AG04449 (cell line): ENCODE measurements around the gene EEF1AKMT3.

Experiments used
- CTCF ChIA-PET: fragments of 350-600 bp; formaldehyde crosslinking; extraction: SDS; loops from one replicate; lab custom pipeline; 2021; ENCODE audit warnings: antibody characterized with exemption; lab: Yijun Ruan, JAX
- POLR2A ChIA-PET: fragments of 400-600, 350-600 bp; formaldehyde crosslinking; extraction: SDS; loops from one replicate; lab custom pipeline; 2020; ENCODE audit warnings: antibody characterized with exemption, inconsistent platforms; lab: Yijun Ruan, JAX
- DNase-seq: peaks from one replicate; pipeline ENCODE4 v3.0.0-alpha.2; 2010; ENCODE audit warnings: low read depth, low spot score
- H3K4me3 ChIP-seq: 2 replicates; pipeline ENCODE4 v1.5.1; 2011; ENCODE audit warnings: low read depth, mild to moderate bottlenecking, control low read depth, low read length
- CTCF ChIP-seq: IDR thresholded peaks from one replicate; pipeline ENCODE4 v1.5.1; 2011; ENCODE audit warnings: mild to moderate bottlenecking, moderate library complexity, low read length, control low read depth, inconsistent platforms; ENCODE audit not compliant: insufficient read depth; ENCODE audit errors: missing control alignments

Gene EEF1AKMT3

DNA sequence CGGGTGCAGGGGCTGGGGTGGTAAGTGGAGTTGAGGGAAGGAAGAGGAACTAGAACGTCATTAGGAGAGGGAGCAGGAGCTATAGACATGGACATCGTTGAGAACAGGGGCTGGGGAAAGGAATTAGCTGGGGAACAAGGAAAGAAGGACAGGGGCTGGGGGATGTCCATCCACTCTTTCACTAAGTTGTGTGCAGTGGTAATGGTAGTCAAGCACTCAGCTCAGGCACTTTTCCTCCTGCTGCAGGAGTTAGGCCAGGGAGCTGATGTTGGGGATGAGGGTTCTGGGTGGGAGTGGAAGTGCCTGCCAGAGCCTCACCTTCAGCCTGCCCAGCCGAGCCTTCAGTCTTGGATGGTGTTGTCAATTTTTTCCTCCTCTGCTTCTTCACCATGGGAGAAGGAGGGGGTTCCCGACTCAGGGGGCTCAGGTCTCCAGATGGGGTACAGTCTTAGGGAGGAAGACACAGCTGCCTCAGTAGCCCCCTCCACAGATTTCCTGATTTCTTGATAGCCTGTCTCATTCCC lies 43.0 kb upstream of the EEF1AKMT3 start:
- TF ChIP-seq CTCF, result no peak
- CTCF ChIA-PET, result interaction anchor here (1.3 kb wide), 1 partner anchor 15 kb away, joined by 3 read pairs; no protein-coding TSS in a partner anchor
- H3K4me3 ChIP-seq, result no peak overlapping the region
- POLR2A ChIA-PET, result no interaction called here
- DNase-seq, result no peak

DNA sequence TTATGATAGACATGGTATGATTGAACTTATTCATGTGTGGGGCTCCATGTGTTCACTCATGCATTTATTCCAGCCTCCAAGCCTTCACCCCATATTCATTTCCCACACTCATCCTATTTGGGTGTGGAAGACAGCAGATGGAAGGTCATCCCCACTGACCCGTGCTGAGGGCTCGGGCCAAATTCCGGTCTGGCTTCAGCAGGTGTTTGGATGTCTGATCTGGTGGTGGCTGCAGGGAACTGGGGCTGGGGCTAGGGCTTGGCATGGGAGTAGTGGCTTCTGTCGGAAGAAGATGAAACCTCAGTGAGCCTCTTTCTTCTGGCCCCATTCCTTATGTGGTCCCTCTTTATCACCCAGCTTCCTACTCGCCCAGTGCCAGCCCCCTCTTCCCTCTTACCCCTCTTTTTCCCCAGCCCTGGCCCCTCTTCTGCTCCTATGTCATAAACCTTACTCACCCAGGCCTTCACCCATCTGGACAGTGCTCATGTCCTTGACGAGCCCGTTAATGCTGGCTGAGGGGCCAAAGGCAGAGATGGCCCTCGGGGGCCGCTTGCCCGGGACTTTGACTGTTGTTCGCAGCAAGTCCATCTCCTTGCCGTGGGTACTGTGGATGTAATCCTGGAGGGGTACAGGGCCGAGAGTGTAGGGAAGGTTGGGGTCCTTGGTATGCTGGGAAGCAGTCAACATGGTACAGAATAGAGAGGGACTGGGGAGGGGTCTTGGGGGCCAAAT lies 41.9 kb upstream of the EEF1AKMT3 start:
- POLR2A ChIA-PET, result no interaction called here
- CTCF ChIA-PET, result no interaction called here
- no peak for DNase-seq
- TF ChIP-seq CTCF, result no peak
- no peak overlapping the region for H3K4me3 ChIP-seq

DNA sequence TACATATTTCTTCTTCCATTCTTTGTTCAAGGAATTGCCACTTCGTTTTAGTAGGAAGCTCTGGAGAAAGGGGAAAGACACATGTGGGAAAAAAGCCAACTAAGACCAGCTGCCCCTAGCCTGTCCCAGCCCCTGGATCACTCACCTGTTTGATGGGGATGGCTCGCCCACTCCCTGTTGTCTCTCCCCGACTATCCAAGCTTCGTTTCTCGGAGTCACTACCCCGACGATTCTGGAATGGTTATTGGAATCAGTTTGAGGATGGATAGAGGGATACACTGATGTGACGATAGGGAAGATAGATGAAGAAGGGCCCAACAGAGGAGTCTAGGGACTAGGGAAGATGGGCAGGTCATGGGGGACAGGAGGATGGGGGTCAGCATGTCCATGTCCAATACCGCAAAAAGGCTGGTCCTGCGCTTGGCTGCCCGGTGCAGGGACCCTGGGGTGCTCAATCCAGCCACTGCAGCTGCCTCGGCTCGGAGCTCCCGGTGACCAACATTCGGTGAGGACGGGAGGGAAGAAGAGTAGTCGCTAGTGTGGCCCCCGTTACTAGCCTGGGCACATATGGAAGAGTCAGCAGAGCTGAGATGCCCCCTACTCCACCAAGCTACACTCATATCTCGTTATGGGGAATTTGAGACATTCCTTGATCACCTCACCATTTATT lies 40.9 kb upstream of the EEF1AKMT3 start:
- CTCF ChIA-PET, result interaction anchor here (2.5 kb wide), 1 partner anchor 148 kb away, joined by 8 read pairs; no protein-coding TSS in a partner anchor
- TF ChIP-seq CTCF, result no peak
- H3K4me3 ChIP-seq, result no peak overlapping the region
- no peak for DNase-seq
- POLR2A ChIA-PET, result no interaction called here

GRCh38 chr12:57732270-57732669 lies 40.1 kb upstream of the EEF1AKMT3 start:
- ChIA-PET CTCF (interaction anchor here (2.5 to 4.3 kb wide), 2 partner anchors 39 to 149 kb away, joined by 8 to 17 read pairs; partner anchors contain the start of gene OS9), POLR2A (interaction anchor here (0.9 kb wide), 1 partner anchor 12 kb away, joined by 3 read pairs; no protein-coding TSS in a partner anchor)

DNA sequence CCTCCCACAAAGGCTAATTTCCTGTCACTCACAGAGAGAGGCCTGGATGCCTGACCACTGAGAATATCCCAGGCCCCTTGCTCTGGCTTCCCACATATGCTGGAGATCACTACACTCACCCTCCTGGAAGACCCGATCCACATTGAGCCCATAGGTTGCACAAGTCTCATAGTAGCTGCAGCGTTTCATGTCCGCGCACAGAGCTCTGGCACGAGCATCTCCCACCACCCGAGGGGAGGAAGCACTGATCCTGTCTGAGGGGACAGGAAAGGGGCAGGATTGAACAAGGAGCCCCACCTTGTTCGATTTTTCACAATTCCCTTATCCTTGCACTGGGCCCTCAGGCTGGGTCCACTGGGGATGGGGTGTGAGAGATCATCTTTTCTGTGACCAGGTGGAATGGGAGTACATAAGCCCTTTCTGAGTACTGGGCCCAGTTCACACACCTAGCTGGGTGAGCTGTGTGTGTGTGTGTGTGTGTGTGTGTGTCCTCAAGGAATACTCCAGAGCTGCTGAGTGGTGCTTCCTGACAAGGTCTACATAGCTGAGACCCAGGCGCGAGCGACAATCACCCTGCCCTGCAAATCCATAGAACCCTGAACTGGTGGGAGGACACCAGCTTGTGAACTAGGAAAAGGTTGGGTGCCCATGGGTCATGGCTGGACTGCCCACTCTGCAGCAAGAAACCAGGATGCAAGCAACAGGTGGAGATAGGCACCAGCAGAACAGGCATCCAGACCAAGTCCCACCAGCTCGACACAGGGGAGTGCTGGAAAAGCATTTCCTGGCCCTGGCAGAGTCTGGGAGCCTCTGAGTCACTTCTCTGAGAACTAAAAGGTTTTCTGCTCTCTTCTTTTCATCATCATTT lies 39.5 kb upstream of the EEF1AKMT3 start:
- TF ChIP-seq CTCF, result no peak
- no peak for DNase-seq
- ChIA-PET POLR2A (interaction anchor here (0.9 kb wide), 2 partner anchors 10 to 13 kb away, joined by 3 read pairs; no protein-coding TSS in a partner anchor), CTCF (interaction anchor here (2.5 to 5.2 kb wide), 3 partner anchors 8 to 150 kb away, joined by 8 to 82 read pairs (median 17); partner anchors contain the start of gene OS9)
- H3K4me3 ChIP-seq, result no peak overlapping the region

More at GRCh38 chr12:57732270-57732669, 40.1 kb upstream of the EEF1AKMT3 start:
- no peak overlapping the region for H3K4me3 ChIP-seq
- TF ChIP-seq CTCF, result no peak
- DNase-seq, result no peak
